Caco-2 (cell line): ENCODE measurements around the gene LRMDA. TPM values are rescaled to one million over a fixed set of nuclear protein-coding genes. Genes with fewer than 3 reads are reported as not detected.

ENCODE experiments used
- BruUV-seq: library from RNA; stranded (reverse); fragments of 400-500 nt; replicated peaks from 2 replicates; lab custom pipeline; 2021; lab: Mats Ljungman, UMichigan
- CTCF ChIA-PET: fragments of 300-600 bp; sonication (Branson Sonifier 250); formaldehyde crosslinking; loops from one replicate; lab custom pipeline; 2022; ENCODE audit warnings: antibody characterized with exemption; lab: Charles Lee
- POLR2A ChIA-PET: fragments of 300-600 bp; sonication (Branson Sonifier 250); formaldehyde crosslinking; loops from one replicate; lab custom pipeline; 2022; ENCODE audit warnings: antibody characterized with exemption; lab: Charles Lee
- DNase-seq, 2 experiments: peaks; one replicate each; pipeline versions ENCODE4 v3.0.0 to v3.0.0-alpha.2; 2020 to 2022
- H3K27me3 ChIP-seq: replicated peaks from 2 replicates; pipeline ENCODE4 v1.6.0; 2011; ENCODE audit warnings: low read length; ENCODE audit not compliant: control insufficient read depth, insufficient read depth
- H3K36me3 ChIP-seq: 2 replicates; pipeline ENCODE4 v1.5.1; 2011; ENCODE audit warnings: low read length; ENCODE audit not compliant: control insufficient read depth, insufficient read depth
- H3K4me1 ChIP-seq: fragments of 250-450 bp; sonication (Bioruptor Pico); 2 replicates; pipeline ENCODE4 v1.5.1; 2020; ENCODE audit warnings: mild to moderate bottlenecking
- H3K4me3 ChIP-seq: 2 replicates; pipeline ENCODE4 v1.5.1; 2011; ENCODE audit warnings: low read depth, mild to moderate bottlenecking, control low read depth, low read length
- H3K9me3 ChIP-seq: fragments of 250-450 bp; sonication (Bioruptor Pico); 2 replicates; pipeline ENCODE4 v1.5.1; 2020; ENCODE audit warnings: mild to moderate bottlenecking, moderate library complexity
- H3K27ac Mint-ChIP-seq: one replicate; pipeline ENCODE4 v1.8.0; 2022; ENCODE audit warnings: mixed read lengths; ENCODE audit not compliant: unreplicated experiment
- H3K27me3 Mint-ChIP-seq: one replicate; pipeline ENCODE4 v1.8.0; 2022; ENCODE audit warnings: mixed read lengths; ENCODE audit not compliant: insufficient read depth, unreplicated experiment
- H3K36me3 Mint-ChIP-seq: one replicate; pipeline ENCODE4 v1.8.0; 2022; ENCODE audit warnings: mild to moderate bottlenecking, mixed read lengths; ENCODE audit not compliant: insufficient read depth, unreplicated experiment
- H3K4me1 Mint-ChIP-seq: one replicate; pipeline ENCODE4 v1.8.0; 2022; ENCODE audit warnings: low read depth, mixed read lengths; ENCODE audit not compliant: unreplicated experiment
- H3K4me3 Mint-ChIP-seq: one replicate; pipeline ENCODE4 v1.8.0; 2022; ENCODE audit warnings: mild to moderate bottlenecking, moderate library complexity, mixed read lengths; ENCODE audit not compliant: unreplicated experiment
- H3K9me3 Mint-ChIP-seq: one replicate; pipeline ENCODE4 v1.8.0; 2022; ENCODE audit warnings: mixed read lengths; ENCODE audit not compliant: unreplicated experiment
- CTCF ChIP-seq, 2 experiments: fragments of 200-600 bp in 1 of 2; IDR thresholded peaks; 1 replicate in 1 of 2; 2 replicates in 1 of 2; pipeline versions ENCODE4 v1.5.1 to v1.8.0; 2011 to 2022; ENCODE audit warnings: antibody characterized with exemption in 1 of 2, control low read depth in 1 of 2, inconsistent platforms in 1 of 2, low read depth in 1 of 2, low read length in 1 of 2, mild to moderate bottlenecking in 1 of 2, moderate library complexity in 1 of 2; ENCODE audit not compliant: insufficient read depth in 1 of 2, severe bottlenecking in 1 of 2, unreplicated experiment in 1 of 2
- intact Hi-C: fragments of 100-400 bp; cut with micrococcal nuclease; formaldehyde crosslinking; loops from one replicate; pipeline ENCODE4 v1.10.0; 2022; ENCODE audit not compliant: unreplicated experiment
- total RNA-seq: library from RNA; stranded (reverse); gene quantifications from 2 replicates; pipeline ENCODE4 v1.2.3, GENCODE V29; 2022

The LRMDA gene
- total RNA-seq, 1 experiment from 2014 or later: 18.5 TPM

- H3K4me1 Mint-ChIP-seq: peaks cover 26% of the 10 kb centered on the region
- peaks cover 13% of the 10 kb centered on the region for H3K9me3 Mint-ChIP-seq
- no peaks in the 10 kb centered on the region for H3K9me3 ChIP-seq
- no peaks in the 10 kb centered on the region for H3K27me3 Mint-ChIP-seq
- intact Hi-C loops: no loop called here
- TF ChIP-seq CTCF (IDR thresholded peaks at IDR 0.05; ENCODE audit: insufficient read depth in 1 of 2, low read depth in 1 of 2, low read length in 1 of 2, severe bottlenecking in 1 of 2, unreplicated experiment in 1 of 2): no peak
- peaks cover 41% of the 10 kb centered on the region for H3K4me1 ChIP-seq
- DNase-seq: no peak
- no peak overlapping the region for H3K4me3 ChIP-seq
- ChIA-PET CTCF (no interaction called here), POLR2A (no interaction called here)
- peaks cover 7% of the 10 kb centered on the region for H3K36me3 Mint-ChIP-seq
- peak overlapping the region; percentile 92 for H3K27ac Mint-ChIP-seq
- no peaks in the 10 kb centered on the region for H3K27me3 ChIP-seq
- no peak overlapping the region for H3K4me3 Mint-ChIP-seq
- no peaks in the 10 kb centered on the region for H3K36me3 ChIP-seq
- BruUV-seq: no TSS peak
Observed at GRCh38 chr10:76192151-76192550, 760.7 kb downstream of the LRMDA start.

DNA sequence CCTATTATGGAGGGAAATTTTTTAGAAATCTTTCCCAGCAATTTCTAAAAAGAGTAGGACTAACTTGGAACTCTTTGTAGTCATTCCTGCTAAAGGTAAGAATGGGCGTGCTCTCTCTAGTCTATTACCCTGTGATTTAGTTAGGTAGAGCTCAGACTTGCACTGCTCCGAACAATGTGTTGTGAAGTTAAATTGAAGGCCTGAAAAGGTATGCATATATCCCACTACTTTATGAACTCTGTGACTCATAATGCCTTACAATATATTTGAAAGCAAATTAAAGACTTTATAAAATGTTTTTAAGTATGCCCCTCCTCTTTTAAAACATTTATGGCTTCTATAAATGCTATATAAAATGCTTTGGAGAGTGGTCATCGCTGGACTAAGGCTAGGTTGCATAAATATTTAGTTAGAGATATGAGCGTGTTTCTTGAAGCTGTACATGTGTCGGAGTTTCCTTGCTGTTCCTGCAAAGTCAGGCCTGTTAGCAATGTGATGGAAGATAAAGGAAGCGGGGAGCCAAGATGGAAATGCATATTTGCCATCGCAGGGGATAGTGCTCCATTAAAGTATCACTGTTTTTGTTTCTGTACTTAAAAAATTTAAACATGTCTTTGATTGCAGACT, 761.4 kb downstream of the LRMDA start:
- H3K36me3 ChIP-seq: no peaks in the 10 kb centered on the region
- ChIA-PET CTCF (no interaction called here), POLR2A (no interaction called here)
- intact Hi-C loops: no loop called here
- Mint-ChIP-seq H3K4me3 (no peak overlapping the region), H3K27ac (peak overlapping the region; percentile 92), H3K9me3 (peaks cover 13% of the 10 kb centered on the region), H3K27me3 (no peaks in the 10 kb centered on the region), H3K4me1 (peaks cover 26% of the 10 kb centered on the region), H3K36me3 (peaks cover 7% of the 10 kb centered on the region)
- H3K4me1 ChIP-seq: peaks cover 41% of the 10 kb centered on the region
- no peak for DNase-seq
- BruUV-seq: no TSS peak
- no peak for TF ChIP-seq CTCF (IDR thresholded peaks at IDR 0.05; ENCODE audit: insufficient read depth in 1 of 2, low read depth in 1 of 2, low read length in 1 of 2, severe bottlenecking in 1 of 2, unreplicated experiment in 1 of 2)
- H3K9me3 ChIP-seq: no peaks in the 10 kb centered on the region
- H3K4me3 ChIP-seq: no peak overlapping the region
- no peaks in the 10 kb centered on the region for H3K27me3 ChIP-seq

DNA sequence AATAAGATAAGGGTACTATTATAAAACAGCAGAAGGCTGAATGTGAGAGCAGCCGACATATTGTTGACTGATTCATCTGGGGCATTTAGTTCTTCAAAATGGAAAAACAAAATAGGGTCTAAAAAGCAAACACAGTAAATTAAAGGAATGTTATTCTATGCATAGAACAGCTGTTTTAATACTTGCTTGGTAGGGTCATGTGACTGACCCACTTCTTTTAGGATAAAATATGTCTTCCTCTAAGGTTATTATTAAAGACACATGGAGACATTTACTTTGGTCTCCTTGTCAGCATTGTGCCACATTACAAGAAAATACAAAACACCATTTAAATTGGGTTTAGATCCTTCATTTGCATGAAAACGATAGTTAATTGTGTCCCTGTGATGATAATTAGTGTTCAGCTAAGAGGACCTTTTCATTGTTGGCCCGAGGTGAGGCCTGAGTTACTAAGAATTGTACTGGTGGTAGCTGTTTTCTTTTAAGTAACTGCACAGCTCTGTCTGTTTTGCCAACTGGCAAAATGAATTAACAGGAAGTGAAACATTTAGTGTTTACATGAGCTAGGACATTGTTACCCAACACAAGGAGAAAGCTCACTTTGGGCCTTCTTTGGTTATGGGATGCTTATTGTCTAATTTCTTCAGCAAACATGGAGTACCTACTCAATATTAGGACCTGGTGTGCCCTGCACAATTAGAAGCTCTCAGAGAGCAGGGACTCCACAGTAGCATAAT, 764.4 kb downstream of the LRMDA start:
- no TSS peak for BruUV-seq
- peaks cover 13% of the 10 kb centered on the region for H3K9me3 Mint-ChIP-seq
- ChIA-PET POLR2A (no interaction called here), CTCF (no interaction called here)
- H3K27ac Mint-ChIP-seq: no peak overlapping the region
- no peak overlapping the region for H3K4me3 Mint-ChIP-seq
- Histone ChIP-seq H3K4me1 (peaks cover 21% of the 10 kb centered on the region), H3K27me3 (no peaks in the 10 kb centered on the region), H3K36me3 (no peaks in the 10 kb centered on the region), H3K4me3 (no peak overlapping the region), H3K9me3 (no peaks in the 10 kb centered on the region)
- peaks cover 4% of the 10 kb centered on the region for H3K36me3 Mint-ChIP-seq
- H3K4me1 Mint-ChIP-seq: peaks cover 21% of the 10 kb centered on the region
- no peaks in the 10 kb centered on the region for H3K27me3 Mint-ChIP-seq
- DNase-seq: no peak
- intact Hi-C loops: no loop called here
- TF ChIP-seq CTCF (IDR thresholded peaks at IDR 0.05; ENCODE audit: insufficient read depth in 1 of 2, low read depth in 1 of 2, low read length in 1 of 2, severe bottlenecking in 1 of 2, unreplicated experiment in 1 of 2): no peak
